Uterus (tissue), 4 donors: ENCODE results near the gene ABHD16B. TPM values are rescaled to one million over a fixed set of nuclear protein-coding genes. Genes with fewer than 3 reads are reported as not detected.
A peak's percentile ranks its signal among the peaks of the same experiment; 100 is the strongest.

Experiments
- DNase-seq, 2 donors: peaks; one replicate each; pipeline ENCODE4 v3.0.0-alpha.2; 2019 to 2020
- H3K27ac ChIP-seq, 2 donors: fragments of 200-600 bp; sonication (generic); 1 replicate in 1 of 2; 2 replicates in 1 of 2; pipeline ENCODE4 v1.5.1; 2016 to 2018
- H3K27me3 ChIP-seq, 2 donors: fragments of 200-600 bp; sonication (generic); one replicate each; pipeline ENCODE4 v1.5.1; 2018 to 2019; ENCODE audit warnings: control low read depth in 1 of 2
- H3K36me3 ChIP-seq, 2 donors: fragments of 200-600 bp; sonication (generic); one replicate each; pipeline ENCODE4 v1.5.1; 2019; ENCODE audit warnings: control low read depth in 1 of 2
- H3K4me1 ChIP-seq, 2 donors: fragments of 200-600 bp; sonication (generic); one replicate each; pipeline ENCODE4 v1.5.1; 2018 to 2019; ENCODE audit warnings: control low read depth in 1 of 2
- H3K4me3 ChIP-seq, 2 donors: fragments of 200-600 bp; sonication (generic); 1 replicate in 1 of 2; 2 replicates in 1 of 2; pipeline ENCODE4 v1.5.1; 2018 to 2019; ENCODE audit warnings: mild to moderate bottlenecking in 1 of 2
- H3K9me3 ChIP-seq, 2 donors: fragments of 200-600 bp; sonication (generic); one replicate each; pipeline ENCODE4 v1.5.1; 2019; ENCODE audit warnings: control low read depth in 1 of 2
- CTCF ChIP-seq, 4 experiments: fragments of 200-600 bp in 2 of 4; fragments of 450-650 bp in 2 of 4; sonication (generic) in 2 of 4; IDR thresholded peaks; one replicate each; pipeline ENCODE4 v1.5.1; 2016 to 2019; ENCODE audit warnings: antibody characterized with exemption in 4 of 4, mild to moderate bottlenecking in 2 of 4, moderate library complexity in 1 of 4
- POLR2A ChIP-seq, 2 donors: fragments of 450-650 bp; IDR thresholded peaks; one replicate each; pipeline ENCODE4 v1.6.1; 2016; ENCODE audit warnings: antibody characterized with exemption in 2 of 2, mild to moderate bottlenecking in 1 of 2, moderate library complexity in 1 of 2
- intact Hi-C: fragments of 100-400 bp; cut with DNase I; formaldehyde crosslinking; loops from one replicate; pipeline ENCODE4 v1.15.1; 2023; ENCODE audit warnings: low total_unique reads
- total RNA-seq, 4 donors: library from RNA; depleted of rRNA in 3 of 4; stranded (reverse); fragments of >200 nt in 3 of 4; gene quantifications; one replicate each; pipeline versions ENCODE4 v1.1.0 to v1.2.4, GENCODE V29; 2014 to 2023
- donor health status: DM: yes; HTN: yes; CAD: no.

The ABHD16B gene
- total RNA-seq, 4 donors from 2014 or later, result not detected

GRCh38 chr20:63844511-63844991, 16.7 kb upstream of the ABHD16B start:
- Histone ChIP-seq H3K27ac (peak overlapping the region in 1 of 2 donors; percentile 83), H3K4me3 (no peak overlapping the region), H3K27me3 (no peaks in the 10 kb centered on the region), H3K4me1 (peaks cover 6 to 7% of the 10 kb centered on the region in 2 donors), H3K9me3 (no peaks in the 10 kb centered on the region), H3K36me3 (no peaks in the 10 kb centered on the region)
- no peak for DNase-seq
- intact Hi-C loops, result no loop called here
- no peak for TF ChIP-seq POLR2A (IDR thresholded peaks at IDR 0.05)
- TF ChIP-seq CTCF (IDR thresholded peaks at IDR 0.05), result no peak

GRCh38 chr20:63846128-63846771, 15.0 kb upstream of the ABHD16B start:
- peak in 1 of 2 donors; percentile 78 for DNase-seq
- peak overlapping the region; percentile 9 to 11 for H3K4me3 ChIP-seq
- peak overlapping the region; percentile 74 to 83 for H3K27ac ChIP-seq
- no peaks in the 10 kb centered on the region for H3K9me3 ChIP-seq
- TF ChIP-seq CTCF (IDR thresholded peaks at IDR 0.05) (no peak), POLR2A (IDR thresholded peaks at IDR 0.05) (no peak)
- intact Hi-C loops, result no loop called here
- H3K36me3 ChIP-seq, result no peaks in the 10 kb centered on the region
- H3K27me3 ChIP-seq, result no peaks in the 10 kb centered on the region
- H3K4me1 ChIP-seq, result peaks cover 6 to 7% of the 10 kb centered on the region in 2 donors

- H3K27ac ChIP-seq, result peak overlapping the region; percentile 74 to 83
- intact Hi-C loops, result no loop called here
Measured at GRCh38 chr20:63846888-63847236, 14.4 kb upstream of the ABHD16B start.

DNA sequence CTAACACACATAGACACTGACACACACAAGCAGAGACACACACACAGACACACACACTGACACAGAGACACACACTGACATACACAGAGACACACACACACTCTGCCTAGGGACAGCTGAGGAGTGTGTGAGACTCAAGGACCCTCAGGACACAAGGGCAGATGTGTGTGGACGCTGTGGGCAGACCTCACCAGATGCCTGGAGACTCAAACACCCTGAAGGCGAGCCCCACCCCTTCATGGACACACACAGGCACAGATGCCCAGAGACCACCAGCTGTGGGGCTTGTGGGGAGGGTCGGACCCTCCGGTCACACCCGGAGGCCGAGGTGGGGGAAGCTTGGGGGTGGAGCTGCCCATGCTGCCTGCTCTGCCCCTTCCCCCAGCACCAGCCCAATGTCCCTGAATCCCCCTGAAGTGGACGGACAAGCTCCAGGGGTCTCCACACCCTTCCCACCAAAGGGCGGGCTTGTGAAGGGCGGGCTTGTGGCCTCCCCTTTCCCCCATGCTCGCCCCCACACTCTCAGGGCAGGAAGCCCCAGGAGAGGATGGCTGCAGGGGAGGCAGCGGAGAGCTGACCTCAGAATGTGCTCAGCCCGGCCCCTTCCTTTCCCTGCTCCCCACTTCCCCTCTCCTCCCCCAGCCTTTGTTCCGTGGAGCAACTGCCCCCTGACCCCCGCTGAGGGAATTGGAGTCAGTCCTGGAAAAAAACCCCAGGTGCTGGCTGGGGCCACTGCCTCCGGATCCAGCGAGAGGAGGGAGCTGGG, 13.9 kb upstream of the ABHD16B start:
- H3K27me3 ChIP-seq, result no peaks in the 10 kb centered on the region
- peak overlapping the region; percentile 74 to 83 for H3K27ac ChIP-seq
- H3K4me3 ChIP-seq, result no peak overlapping the region
- intact Hi-C loops, result no loop called here
- DNase-seq, result peak in 1 of 2 donors; percentile 74
- H3K9me3 ChIP-seq, result no peaks in the 10 kb centered on the region
- TF ChIP-seq POLR2A (IDR thresholded peaks at IDR 0.05) (no peak), CTCF (IDR thresholded peaks at IDR 0.05) (no peak)
- H3K36me3 ChIP-seq, result no peaks in the 10 kb centered on the region
- peaks cover 6 to 7% of the 10 kb centered on the region in 2 donors for H3K4me1 ChIP-seq

More at GRCh38 chr20:63846888-63847236, 14.4 kb upstream of the ABHD16B start:
- Histone ChIP-seq H3K4me1 (peaks cover 6 to 7% of the 10 kb centered on the region in 2 donors), H3K4me3 (no peak overlapping the region), H3K9me3 (no peaks in the 10 kb centered on the region), H3K27me3 (no peaks in the 10 kb centered on the region), H3K36me3 (no peaks in the 10 kb centered on the region)
- no peak for TF ChIP-seq POLR2A (IDR thresholded peaks at IDR 0.05)
- no peak for TF ChIP-seq CTCF (IDR thresholded peaks at IDR 0.05)
- DNase-seq, result no peak
